Heart left ventricle (tissue), 16 donors: ENCODE data around the gene FBXL7. TPM values are rescaled to one million over a fixed set of nuclear protein-coding genes. Genes with fewer than 3 reads are reported as not detected.

Source experiments
- ATAC-seq, 4 donors: fragments of 200-7000 bp; cut with Tn5 transposase; one replicate each; pipeline ENCODE4 v1.9.1; 2020 to 2022; ENCODE audit warnings: moderate library complexity in 4 of 4, mild to moderate bottlenecking in 3 of 4, moderate number of reproducible peaks in 1 of 4
- DNase-seq, 5 donors: peaks; one replicate each; pipeline ENCODE4 v3.0.0-alpha.2; 2020
- H3K27ac ChIP-seq, 12 donors: fragments of 200-600 bp; sonication (generic) in 4 of 12; one replicate each; pipeline versions ENCODE4 v1.5.0 to v1.8.0; 2016 to 2022; ENCODE audit warnings: mild to moderate bottlenecking in 2 of 12
- H3K27me3 ChIP-seq, 9 donors: fragments of 200-600 bp; sonication (generic) in 2 of 9; one replicate each; pipeline versions ENCODE4 v1.5.1 to v1.8.0; 2016 to 2022; ENCODE audit warnings: mild to moderate bottlenecking in 3 of 9
- H3K36me3 ChIP-seq, 9 donors: fragments of 200-600 bp; sonication (generic) in 2 of 9; one replicate each; pipeline versions ENCODE4 v1.5.0 to v1.8.0; 2018 to 2022; ENCODE audit warnings: mild to moderate bottlenecking in 2 of 9
- H3K4me1 ChIP-seq, 12 donors: fragments of 200-600 bp; sonication (generic) in 4 of 12; one replicate each; pipeline versions ENCODE4 v1.5.0 to v1.8.0; 2016 to 2022; ENCODE audit warnings: mild to moderate bottlenecking in 3 of 12
- H3K4me3 ChIP-seq, 12 donors: fragments of 200-600 bp; sonication (generic) in 4 of 12; one replicate each; pipeline versions ENCODE4 v1.5.0 to v1.8.0; 2017 to 2022; ENCODE audit warnings: mild to moderate bottlenecking in 9 of 12, moderate library complexity in 4 of 12
- H3K9me3 ChIP-seq, 12 donors: fragments of 200-600 bp; sonication (generic) in 4 of 12; one replicate each; pipeline versions ENCODE4 v1.5.0 to v1.8.0; 2016 to 2022; ENCODE audit warnings: mild to moderate bottlenecking in 1 of 12
- CTCF ChIP-seq, 12 donors: fragments of 200-600 bp; sonication (generic) in 4 of 12; IDR thresholded peaks; one replicate each; pipeline versions ENCODE4 v1.5.0 to v1.8.0; 2018 to 2022; ENCODE audit warnings: antibody characterized with exemption in 12 of 12, mild to moderate bottlenecking in 5 of 12
- POLR2A ChIP-seq, 2 donors: fragments of 450-650 bp; IDR thresholded peaks; one replicate each; pipeline ENCODE4 v1.6.1; 2017; ENCODE audit warnings: antibody characterized with exemption in 2 of 2, mild to moderate bottlenecking in 2 of 2, moderate library complexity in 2 of 2
- WGBS, 4 donors: extraction: QIAGEN DNeasy Blood & Tissue Kit in 2 of 4; methylation state at CpG; one replicate each; pipeline versions ENCODE4 v1.1.5 to v1.1.7; 2013 to 2018; 5-methylcytosine and 5-hydroxymethylcytosine counted together
- intact Hi-C, 10 donors: fragments of 100-400 bp; cut with DNase I; formaldehyde crosslinking; loops; one replicate each; pipeline versions ENCODE4 v1.11.1 to v1.14.2; 2022
- polyA plus RNA-seq, 2 donors: library from polyadenylated mRNA; stranded (reverse); fragments of 200-250 nt; gene quantifications; one replicate each; pipeline ENCODE4 v1.2.3, GENCODE V29; 2013
- total RNA-seq, 9 donors: library from RNA; depleted of rRNA in 2 of 9; stranded (reverse); fragments of >200 nt in 2 of 9; fragmentation: NEBNext Ultra II Directional in 3 of 9; extraction: Animal tissue kit (Norgen Biotek cat#: 25700) in 3 of 9; gene quantifications; one replicate each; pipeline versions ENCODE4 v1.1.0 to v1.2.4, GENCODE V29; 2016 to 2023
- donor health status: ischemic (EF 13 %, LVEDD 7.1; RV severe dilation, severe dysfunction).
- donor health status: healthy with polysubstance abuse.
- donor health status: DM: no; HTN: yes; CAD: no.
- donor health status: DM: no; HTN: no; CAD: no.
- donor health status: ischemic (EF 25% LVEDD 6.9; RV normal size, moderate dysfunction).
- donor health status: ischemic (EF 25% LVEDD 5.7; RV mildly dilated, moderate dysfunction).
- donor health status: healthy.
- donor health status: DM: yes; HTN: yes; CAD: no.
- donor health status: ischemic (EF 35%, LVEDD 5.7; RV mildly dilated, moderate dysfunction).
- donor health status: nonischemic (EF 11% LVEDD 7.7; RV severe dilation, severe dysfunction).
- donor health status: DM: yes; HTN: yes; CAD: no.
- donor health status: PGD.
- donor health status: ischemic (EF 29% LVEDD 5.4; RV normal size, mild dysfunction).
- donor health status: nonischemic (EF 23%, LVEDD 6.1; RV moderate dilation, normal function).

Gene FBXL7
- total and polyA plus RNA-seq, 11 donors = 8.7 to 27.6 (median 24.3) TPM

GRCh38 chr5:15695215-15695731 is 195.3 kb downstream of the FBXL7 start:
- Histone ChIP-seq H3K4me1 (peaks cover 0 to 58% (median 35%) of the 10 kb centered on the region in 12 donors), H3K27ac (peak overlapping the region in 10 of 12 donors; percentile 0 to 65 (median 46)), H3K36me3 (no peaks in the 10 kb centered on the region), H3K27me3 (no peaks in the 10 kb centered on the region), H3K9me3 (no peaks in the 10 kb centered on the region), H3K4me3 (no peak overlapping the region)
- intact Hi-C loops = loop anchor here in 1 of 10 donors (5.0 kb wide), 1 partner anchor 42 kb away; no protein-coding TSS in a partner anchor
- no peak for TF ChIP-seq CTCF (IDR thresholded peaks at IDR 0.05)
- no peak for TF ChIP-seq POLR2A (IDR thresholded peaks at IDR 0.05)
- DNase-seq = no peak
- 39 to 42% (median 40%) methylated on average over 4 of the region's 4 CpGs for WGBS, 4 donors
- peak; percentile 37 to 57 (median 42) for ATAC-seq

GRCh38 chr5:15700373-15700772 is 200.4 kb downstream of the FBXL7 start:
- Histone ChIP-seq H3K27me3 (no peaks in the 10 kb centered on the region), H3K4me3 (no peak overlapping the region), H3K27ac (no peak overlapping the region), H3K4me1 (peaks cover 0 to 33% (median 15%) of the 10 kb centered on the region in 12 donors), H3K36me3 (no peaks in the 10 kb centered on the region), H3K9me3 (peaks cover 0 to 10% (median 0%) of the 10 kb centered on the region in 12 donors)
- WGBS, 4 donors = 81 to 90% (median 84%) methylated on average over 2 of the region's 2 CpGs
- no peak for ATAC-seq
- intact Hi-C loops = no loop called here
- TF ChIP-seq POLR2A (IDR thresholded peaks at IDR 0.05) (no peak), CTCF (IDR thresholded peaks at IDR 0.05) (no peak)
- no peak for DNase-seq

GRCh38 chr5:15702102-15702501 is 202.1 kb downstream of the FBXL7 start:
- ATAC-seq (no peak), DNase-seq (no peak)
- TF ChIP-seq CTCF (IDR thresholded peaks at IDR 0.05) (no peak), POLR2A (IDR thresholded peaks at IDR 0.05) (no peak)
- intact Hi-C loops = no loop called here
- H3K9me3 ChIP-seq = peaks cover 0 to 10% (median 0%) of the 10 kb centered on the region in 12 donors
- 89 to 95% (median 94%) methylated on average over 9 of the region's 9 CpGs for WGBS, 4 donors
- H3K36me3 ChIP-seq = no peaks in the 10 kb centered on the region
- H3K27me3 ChIP-seq = no peaks in the 10 kb centered on the region
- H3K27ac ChIP-seq = no peak overlapping the region
- H3K4me3 ChIP-seq = no peak overlapping the region
- H3K4me1 ChIP-seq = peaks cover 0 to 31% (median 11%) of the 10 kb centered on the region in 12 donors

- TF ChIP-seq POLR2A (IDR thresholded peaks at IDR 0.05) (no peak), CTCF (IDR thresholded peaks at IDR 0.05) (no peak)
- Histone ChIP-seq H3K4me3 (no peak overlapping the region), H3K27ac (peak overlapping the region in 5 of 12 donors; percentile 31 to 58 (median 56)), H3K9me3 (peaks cover 0 to 10% (median 0%) of the 10 kb centered on the region in 12 donors), H3K36me3 (no peaks in the 10 kb centered on the region), H3K27me3 (no peaks in the 10 kb centered on the region), H3K4me1 (peaks cover 0 to 42% (median 22%) of the 10 kb centered on the region in 12 donors)
- intact Hi-C loops = no loop called here
- peak; percentile 19 to 54 (median 51) for ATAC-seq
- WGBS, 4 donors = 56 to 75% (median 64%) methylated on average over 3 of the region's 3 CpGs
- no peak for DNase-seq
Measured at GRCh38 chr5:15703901-15704300, 203.9 kb downstream of the FBXL7 start.
